Heart left ventricle (tissue), 16 donors: ENCODE results near the gene SLC38A7. TPM values are rescaled to one million over a fixed set of nuclear protein-coding genes. Genes with fewer than 3 reads are reported as not detected.

Experiments
- ATAC-seq, 4 donors: fragments of 200-7000 bp; cut with Tn5 transposase; one replicate each; pipeline ENCODE4 v1.9.1; 2020 to 2022; ENCODE audit warnings: moderate library complexity in 4 of 4, mild to moderate bottlenecking in 3 of 4, moderate number of reproducible peaks in 1 of 4
- DNase-seq, 5 donors: peaks; one replicate each; pipeline ENCODE4 v3.0.0-alpha.2; 2020
- H3K27ac ChIP-seq, 12 donors: fragments of 200-600 bp; sonication (generic) in 4 of 12; one replicate each; pipeline versions ENCODE4 v1.5.0 to v1.8.0; 2016 to 2022; ENCODE audit warnings: mild to moderate bottlenecking in 2 of 12
- H3K27me3 ChIP-seq, 9 donors: fragments of 200-600 bp; sonication (generic) in 2 of 9; one replicate each; pipeline versions ENCODE4 v1.5.1 to v1.8.0; 2016 to 2022; ENCODE audit warnings: mild to moderate bottlenecking in 3 of 9
- H3K36me3 ChIP-seq, 9 donors: fragments of 200-600 bp; sonication (generic) in 2 of 9; one replicate each; pipeline versions ENCODE4 v1.5.0 to v1.8.0; 2018 to 2022; ENCODE audit warnings: mild to moderate bottlenecking in 2 of 9
- H3K4me1 ChIP-seq, 12 donors: fragments of 200-600 bp; sonication (generic) in 4 of 12; one replicate each; pipeline versions ENCODE4 v1.5.0 to v1.8.0; 2016 to 2022; ENCODE audit warnings: mild to moderate bottlenecking in 3 of 12
- H3K4me3 ChIP-seq, 12 donors: fragments of 200-600 bp; sonication (generic) in 4 of 12; one replicate each; pipeline versions ENCODE4 v1.5.0 to v1.8.0; 2017 to 2022; ENCODE audit warnings: mild to moderate bottlenecking in 9 of 12, moderate library complexity in 4 of 12
- H3K9me3 ChIP-seq, 12 donors: fragments of 200-600 bp; sonication (generic) in 4 of 12; one replicate each; pipeline versions ENCODE4 v1.5.0 to v1.8.0; 2016 to 2022; ENCODE audit warnings: mild to moderate bottlenecking in 1 of 12
- POLR2A ChIP-seq, 2 donors: fragments of 450-650 bp; IDR thresholded peaks; one replicate each; pipeline ENCODE4 v1.6.1; 2017; ENCODE audit warnings: antibody characterized with exemption in 2 of 2, mild to moderate bottlenecking in 2 of 2, moderate library complexity in 2 of 2
- WGBS, 4 donors: extraction: QIAGEN DNeasy Blood & Tissue Kit in 2 of 4; methylation state at CpG; one replicate each; pipeline versions ENCODE4 v1.1.5 to v1.1.7; 2013 to 2018; 5-methylcytosine and 5-hydroxymethylcytosine counted together
- intact Hi-C, 10 donors: fragments of 100-400 bp; cut with DNase I; formaldehyde crosslinking; loops; one replicate each; pipeline versions ENCODE4 v1.11.1 to v1.14.2; 2022
- polyA plus RNA-seq, 2 donors: library from polyadenylated mRNA; stranded (reverse); fragments of 200-250 nt; gene quantifications; one replicate each; pipeline ENCODE4 v1.2.3, GENCODE V29; 2013
- total RNA-seq, 9 donors: library from RNA; depleted of rRNA in 2 of 9; stranded (reverse); fragments of >200 nt in 2 of 9; fragmentation: NEBNext Ultra II Directional in 3 of 9; extraction: Animal tissue kit (Norgen Biotek cat#: 25700) in 3 of 9; gene quantifications; one replicate each; pipeline versions ENCODE4 v1.1.0 to v1.2.4, GENCODE V29; 2016 to 2023
- TF ChIP-seq, protein P1 (sequence below), 12 donors: fragments of 200-600 bp; sonication (generic) in 4 of 12; IDR thresholded peaks; one replicate each; pipeline versions ENCODE4 v1.5.0 to v1.8.0; 2018 to 2022; ENCODE audit warnings: antibody characterized with exemption in 12 of 12, mild to moderate bottlenecking in 5 of 12
- donor health status: ischemic (EF 13 %, LVEDD 7.1; RV severe dilation, severe dysfunction).
- donor health status: healthy with polysubstance abuse.
- donor health status: DM: no; HTN: yes; CAD: no.
- donor health status: DM: no; HTN: no; CAD: no.
- donor health status: ischemic (EF 25% LVEDD 6.9; RV normal size, moderate dysfunction).
- donor health status: ischemic (EF 25% LVEDD 5.7; RV mildly dilated, moderate dysfunction).
- donor health status: healthy.
- donor health status: DM: yes; HTN: yes; CAD: no.
- donor health status: ischemic (EF 35%, LVEDD 5.7; RV mildly dilated, moderate dysfunction).
- donor health status: nonischemic (EF 11% LVEDD 7.7; RV severe dilation, severe dysfunction).
- donor health status: DM: yes; HTN: yes; CAD: no.
- donor health status: PGD.
- donor health status: ischemic (EF 29% LVEDD 5.4; RV normal size, mild dysfunction).
- donor health status: nonischemic (EF 23%, LVEDD 6.1; RV moderate dilation, normal function).

The SLC38A7 gene
- total and polyA plus RNA-seq, 11 donors: 18.4 to 38.8 (median 30.4) TPM

DNA sequence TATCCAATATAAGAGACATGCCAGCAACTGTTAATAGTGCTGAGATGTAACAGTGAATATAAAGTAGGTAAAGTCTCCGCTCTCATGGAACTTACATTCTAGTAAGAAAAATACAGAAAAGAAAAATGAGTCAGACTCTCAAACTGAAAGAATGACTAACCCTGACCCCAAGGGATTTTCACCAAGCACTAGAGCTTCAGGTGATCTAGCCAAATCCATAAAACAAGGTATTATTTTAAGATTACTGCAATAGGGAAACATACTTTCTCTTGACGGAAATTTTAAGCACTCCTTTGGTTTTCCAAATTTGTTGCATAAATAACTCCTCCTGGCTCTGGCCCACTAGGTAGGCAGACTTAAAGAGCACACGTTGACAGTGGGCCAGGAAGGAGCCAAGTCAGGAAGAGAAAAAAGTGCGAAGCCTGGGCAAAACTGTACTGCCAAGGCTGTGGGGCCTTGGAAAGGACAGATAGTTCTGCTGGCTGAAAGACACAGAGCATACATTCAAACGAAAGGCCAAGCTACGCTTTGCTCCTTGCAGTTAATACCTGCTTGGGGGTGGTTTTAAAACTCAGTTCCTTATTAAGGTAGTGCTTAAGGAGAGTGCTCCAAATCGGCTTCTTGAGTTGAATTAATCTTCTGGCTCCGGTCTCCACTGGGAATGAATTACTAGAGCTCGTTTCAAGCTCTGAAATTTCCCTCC is 48.1 kb upstream of the SLC38A7 start:
- Histone ChIP-seq H3K36me3 (peaks cover 0 to 6% (median 0%) of the 10 kb centered on the region in 9 donors), H3K27ac (peak overlapping the region; percentile 74 to 94 (median 87)), H3K27me3 (no peaks in the 10 kb centered on the region), H3K4me1 (peaks cover 6 to 58% (median 24%) of the 10 kb centered on the region in 12 donors), H3K4me3 (peak overlapping the region; percentile 40 to 99 (median 88)), H3K9me3 (no peaks in the 10 kb centered on the region)
- DNase-seq (no peak), ATAC-seq (no peak)
- intact Hi-C loops: loop anchor here in 4 of 10 donors (2.0 to 5.0 kb wide), 3 partner anchors 35 to 50 kb away; partner anchors contain the start of gene SLC38A7 (in 3 of the 4)
- WGBS, 4 donors: 34 to 48% (median 39%) methylated on average over 9 of the region's 9 CpGs
- TF ChIP-seq, protein P1, sequence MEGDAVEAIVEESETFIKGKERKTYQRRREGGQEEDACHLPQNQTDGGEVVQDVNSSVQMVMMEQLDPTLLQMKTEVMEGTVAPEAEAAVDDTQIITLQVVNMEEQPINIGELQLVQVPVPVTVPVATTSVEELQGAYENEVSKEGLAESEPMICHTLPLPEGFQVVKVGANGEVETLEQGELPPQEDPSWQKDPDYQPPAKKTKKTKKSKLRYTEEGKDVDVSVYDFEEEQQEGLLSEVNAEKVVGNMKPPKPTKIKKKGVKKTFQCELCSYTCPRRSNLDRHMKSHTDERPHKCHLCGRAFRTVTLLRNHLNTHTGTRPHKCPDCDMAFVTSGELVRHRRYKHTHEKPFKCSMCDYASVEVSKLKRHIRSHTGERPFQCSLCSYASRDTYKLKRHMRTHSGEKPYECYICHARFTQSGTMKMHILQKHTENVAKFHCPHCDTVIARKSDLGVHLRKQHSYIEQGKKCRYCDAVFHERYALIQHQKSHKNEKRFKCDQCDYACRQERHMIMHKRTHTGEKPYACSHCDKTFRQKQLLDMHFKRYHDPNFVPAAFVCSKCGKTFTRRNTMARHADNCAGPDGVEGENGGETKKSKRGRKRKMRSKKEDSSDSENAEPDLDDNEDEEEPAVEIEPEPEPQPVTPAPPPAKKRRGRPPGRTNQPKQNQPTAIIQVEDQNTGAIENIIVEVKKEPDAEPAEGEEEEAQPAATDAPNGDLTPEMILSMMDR (IDR thresholded peaks at IDR 0.05): no peak
- TF ChIP-seq POLR2A (IDR thresholded peaks at IDR 0.05): no peak

DNA sequence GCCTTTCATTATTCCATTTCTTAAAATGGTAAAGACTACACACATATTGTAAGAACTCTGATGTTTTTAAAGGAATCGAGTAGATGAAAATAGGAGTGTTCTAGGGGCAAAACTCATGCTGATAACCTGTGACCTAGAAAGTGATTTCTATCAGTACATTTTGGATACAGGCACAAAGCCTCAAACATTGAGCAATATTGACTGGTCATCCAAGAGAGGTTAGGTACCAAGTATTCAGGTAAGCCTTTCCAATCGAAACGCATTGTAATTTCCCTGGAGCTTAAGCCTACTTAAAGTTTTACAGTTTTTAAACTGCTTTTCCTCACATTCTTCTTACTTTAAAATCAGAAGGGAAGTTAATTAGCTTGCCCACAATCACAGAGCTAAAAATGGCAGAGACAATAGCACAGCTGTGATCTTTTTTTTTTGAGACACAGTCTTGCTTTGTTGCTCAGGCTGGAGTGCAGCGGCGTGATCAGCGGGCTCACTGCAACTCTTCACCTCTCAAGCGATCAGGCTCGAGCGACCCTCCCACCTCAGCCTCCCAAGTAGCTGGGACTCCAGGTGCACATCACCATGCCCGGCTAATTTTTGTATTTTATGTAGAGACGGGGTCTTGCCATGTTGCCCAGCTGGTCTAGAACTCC is 46.3 kb upstream of the SLC38A7 start:
- Histone ChIP-seq H3K27ac (peak overlapping the region in 6 of 12 donors; percentile 29 to 88 (median 80)), H3K27me3 (no peaks in the 10 kb centered on the region), H3K4me3 (no peak overlapping the region), H3K9me3 (no peaks in the 10 kb centered on the region), H3K4me1 (peaks cover 6 to 63% (median 24%) of the 10 kb centered on the region in 12 donors), H3K36me3 (peaks cover 0 to 6% (median 0%) of the 10 kb centered on the region in 9 donors)
- TF ChIP-seq, protein P1 (IDR thresholded peaks at IDR 0.05): no peak
- TF ChIP-seq POLR2A (IDR thresholded peaks at IDR 0.05): no peak
- ATAC-seq (no peak), DNase-seq (no peak)
- 84 to 93% (median 86%) methylated on average over 11 of the region's 11 CpGs for WGBS, 4 donors
- intact Hi-C loops: loop anchor here in 4 of 10 donors (5.0 kb wide), 2 partner anchors 34 to 49 kb away; partner anchors contain the start of gene SLC38A7 (in 2 of the 4)

DNA sequence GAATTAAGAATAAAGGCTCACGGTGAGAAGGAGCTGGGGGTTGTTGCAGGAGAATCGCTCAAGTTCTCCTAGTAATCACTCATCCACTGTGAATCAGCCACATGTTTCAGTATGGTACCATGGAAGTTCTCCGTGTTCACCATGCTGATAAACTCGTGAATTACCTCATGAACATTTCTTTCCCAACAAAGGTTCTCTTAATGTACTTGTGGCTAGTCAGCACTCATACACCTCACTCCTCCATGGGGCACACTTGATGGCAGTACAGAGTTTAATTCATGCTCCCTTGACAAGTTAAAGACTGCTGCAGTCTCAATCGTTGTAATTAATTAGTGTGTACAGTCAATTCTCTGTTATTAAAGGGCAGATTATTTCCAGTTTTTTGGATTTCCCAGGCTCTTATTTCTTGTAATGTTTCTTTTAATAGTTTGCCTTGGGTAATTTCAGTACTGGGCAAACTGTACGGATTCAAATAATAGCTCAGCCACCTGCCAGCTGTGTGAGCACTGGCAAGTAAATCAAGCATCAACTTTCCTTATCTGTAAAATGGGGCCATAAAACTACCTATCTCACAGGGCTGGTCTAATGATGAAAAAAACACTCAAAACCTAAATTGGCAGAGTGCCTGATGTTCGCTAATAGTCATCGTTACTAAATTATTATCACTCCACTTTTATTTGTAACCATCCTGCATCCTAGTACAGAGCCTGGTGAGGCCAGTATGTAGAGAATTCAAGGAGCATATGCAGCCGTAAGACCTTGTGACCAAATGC is 43.4 kb upstream of the SLC38A7 start:
- Histone ChIP-seq H3K4me3 (no peak overlapping the region), H3K27ac (peak overlapping the region in 10 of 12 donors; percentile 29 to 88 (median 80)), H3K9me3 (no peaks in the 10 kb centered on the region), H3K36me3 (peaks cover under 1 to 18% (median 8%) of the 10 kb centered on the region in 9 donors), H3K27me3 (no peaks in the 10 kb centered on the region), H3K4me1 (peaks cover 4 to 54% (median 23%) of the 10 kb centered on the region in 12 donors)
- 69 to 71% (median 70%) methylated on average over 9 of the region's 9 CpGs for WGBS, 4 donors
- ATAC-seq (peak; percentile 12 to 66 (median 53)), DNase-seq (no peak)
- intact Hi-C loops: no loop called here
- TF ChIP-seq, protein P1 (IDR thresholded peaks at IDR 0.05): no peak
- TF ChIP-seq POLR2A (IDR thresholded peaks at IDR 0.05): no peak
